Mucosa of stomach (tissue), 1 donor: ENCODE data around the gene FAF1.
"Not testable (repeated sequence)": the region's sequence is repeated elsewhere in the genome, so short reads cannot be mapped to it uniquely, and the experiment has no call there.

ENCODE experiments used
- H3K27me3 ChIP-seq: one replicate; pipeline ENCODE4 v1.7.0; 2013; ENCODE audit warnings: mild to moderate bottlenecking, low read length; ENCODE audit not compliant: control insufficient read depth, insufficient read depth
- H3K36me3 ChIP-seq: one replicate; pipeline ENCODE4 v1.7.0; 2013; ENCODE audit warnings: low read length; ENCODE audit not compliant: control insufficient read depth, insufficient read depth
- H3K4me1 ChIP-seq: one replicate; pipeline ENCODE4 v1.7.0; 2013; ENCODE audit warnings: mild to moderate bottlenecking, low read length; ENCODE audit not compliant: control insufficient read depth, insufficient read depth
- H3K4me3 ChIP-seq: one replicate; pipeline ENCODE4 v1.7.0; 2013; ENCODE audit warnings: low read length
- H3K9ac ChIP-seq: one replicate; pipeline ENCODE4 v1.7.0; 2013; ENCODE audit warnings: mild to moderate bottlenecking, low read length, moderate library complexity
- H3K9me3 ChIP-seq: one replicate; pipeline ENCODE4 v1.7.0; 2013; ENCODE audit warnings: mild to moderate bottlenecking, low read length, moderate library complexity; ENCODE audit not compliant: control insufficient read depth
- donor health status: Pancreatic carcinoma.

FAF1 gene

GRCh38 chr1:50940291-50940690 lies 19.8 kb downstream of the FAF1 start:
- H3K4me3 ChIP-seq: no peak overlapping the region
- no peaks in the 10 kb centered on the region for H3K36me3 ChIP-seq
- H3K4me1 ChIP-seq: peaks cover 15% of the 10 kb centered on the region
- no peaks in the 10 kb centered on the region for H3K9me3 ChIP-seq
- no peaks in the 10 kb centered on the region for H3K27me3 ChIP-seq
- no peak overlapping the region for H3K9ac ChIP-seq

GRCh38 chr1:50936321-50936720 lies 23.7 kb downstream of the FAF1 start:
- no peak overlapping the region for H3K4me3 ChIP-seq
- H3K4me1 ChIP-seq: no peaks in the 10 kb centered on the region
- H3K9me3 ChIP-seq: no peaks in the 10 kb centered on the region
- no peak overlapping the region for H3K9ac ChIP-seq
- no peaks in the 10 kb centered on the region for H3K27me3 ChIP-seq
- H3K36me3 ChIP-seq: no peaks in the 10 kb centered on the region

GRCh38 chr1:50935276-50935675 lies 24.8 kb downstream of the FAF1 start:
- not testable (repeated sequence) for H3K9me3 ChIP-seq, H3K4me3 ChIP-seq, H3K36me3 ChIP-seq, H3K4me1 ChIP-seq, H3K9ac ChIP-seq, H3K27me3 ChIP-seq

GRCh38 chr1:50934838-50935237 lies 25.2 kb downstream of the FAF1 start:
- Histone ChIP-seq H3K9ac (no peak overlapping the region), H3K36me3 (no peaks in the 10 kb centered on the region), H3K9me3 (no peaks in the 10 kb centered on the region), H3K4me1 (no peaks in the 10 kb centered on the region), H3K27me3 (no peaks in the 10 kb centered on the region), H3K4me3 (no peak overlapping the region)

GRCh38 chr1:50933770-50934169 lies 26.3 kb downstream of the FAF1 start:
- not testable (repeated sequence) for H3K27me3 ChIP-seq, H3K9ac ChIP-seq, H3K36me3 ChIP-seq, H3K4me3 ChIP-seq, H3K9me3 ChIP-seq, H3K4me1 ChIP-seq

GRCh38 chr1:50932043-50932442 lies 28.0 kb downstream of the FAF1 start:
- H3K4me1 ChIP-seq, H3K36me3 ChIP-seq, H3K9me3 ChIP-seq, H3K4me3 ChIP-seq, H3K27me3 ChIP-seq, H3K9ac ChIP-seq: not testable (repeated sequence)

- Histone ChIP-seq H3K9me3 (no peaks in the 10 kb centered on the region), H3K36me3 (no peaks in the 10 kb centered on the region), H3K9ac (no peak overlapping the region), H3K27me3 (no peaks in the 10 kb centered on the region), H3K4me1 (no peaks in the 10 kb centered on the region), H3K4me3 (no peak overlapping the region)
Observed at GRCh38 chr1:50930965-50931737, 28.9 kb downstream of the FAF1 start.

- Histone ChIP-seq H3K9ac (no peak overlapping the region), H3K9me3 (no peaks in the 10 kb centered on the region), H3K27me3 (no peaks in the 10 kb centered on the region), H3K4me3 (no peak overlapping the region), H3K4me1 (no peaks in the 10 kb centered on the region), H3K36me3 (no peaks in the 10 kb centered on the region)
Observed at GRCh38 chr1:50930193-50930592, 29.9 kb downstream of the FAF1 start.

- no peaks in the 10 kb centered on the region for H3K36me3 ChIP-seq
- H3K9me3 ChIP-seq: no peaks in the 10 kb centered on the region
- H3K27me3 ChIP-seq: no peaks in the 10 kb centered on the region
- no peaks in the 10 kb centered on the region for H3K4me1 ChIP-seq
- H3K4me3 ChIP-seq: no peak overlapping the region
- no peak overlapping the region for H3K9ac ChIP-seq
Observed at GRCh38 chr1:50929376-50929958, 30.6 kb downstream of the FAF1 start.

- Histone ChIP-seq H3K27me3 (no peaks in the 10 kb centered on the region), H3K4me1 (no peaks in the 10 kb centered on the region), H3K9me3 (no peaks in the 10 kb centered on the region), H3K4me3 (no peak overlapping the region), H3K9ac (no peak overlapping the region), H3K36me3 (no peaks in the 10 kb centered on the region)
Observed at GRCh38 chr1:50923564-50923963, 36.5 kb downstream of the FAF1 start.

GRCh38 chr1:50921029-50921428 lies 39.0 kb downstream of the FAF1 start:
- no peak overlapping the region for H3K9ac ChIP-seq
- no peaks in the 10 kb centered on the region for H3K4me1 ChIP-seq

GRCh38 chr1:50920409-50920808 lies 39.7 kb downstream of the FAF1 start:
- Histone ChIP-seq H3K9ac (no peak overlapping the region), H3K27me3 (no peaks in the 10 kb centered on the region), H3K4me3 (no peak overlapping the region), H3K9me3 (no peaks in the 10 kb centered on the region), H3K36me3 (no peaks in the 10 kb centered on the region), H3K4me1 (no peaks in the 10 kb centered on the region)

More at GRCh38 chr1:50921029-50921428, 39.0 kb downstream of the FAF1 start:
- Histone ChIP-seq H3K9me3 (no peaks in the 10 kb centered on the region), H3K36me3 (no peaks in the 10 kb centered on the region), H3K27me3 (no peaks in the 10 kb centered on the region), H3K4me3 (no peak overlapping the region)
